WTC11 (cell line): ENCODE results near the gene CCNG2.

Experiments
- ATF3 ChIP-seq: sonication (generic); formaldehyde crosslinking; conservative IDR thresholded peaks from 2 replicates; pipeline ENCODE4 v1.8.1; 2022; ENCODE audit warnings: mild to moderate bottlenecking, missing genetic modification reagents
- CTCF ChIP-seq: fragments of 200-600 bp; IDR thresholded peaks from 2 replicates; pipeline ENCODE4 v1.8.0; 2022; ENCODE audit warnings: antibody characterized with exemption
- FOXP1 ChIP-seq: sonication (generic); formaldehyde crosslinking; IDR thresholded peaks from 2 replicates; pipeline ENCODE4 v1.8.0; 2022; ENCODE audit warnings: missing genetic modification reagents, mild to moderate bottlenecking, moderate library complexity, borderline replicate concordance
- NR3C1 ChIP-seq: sonication (generic); formaldehyde crosslinking; conservative IDR thresholded peaks from 2 replicates; pipeline ENCODE4 v1.8.1; 2023; ENCODE audit warnings: low read depth, mild to moderate bottlenecking, missing genetic modification reagents
- PREB ChIP-seq: sonication (generic); formaldehyde crosslinking; IDR thresholded peaks from 2 replicates; pipeline ENCODE4 v1.8.1; 2022; ENCODE audit warnings: mild to moderate bottlenecking, missing genetic modification reagents, moderate library complexity, borderline replicate concordance
- TCF7 ChIP-seq: sonication (generic); formaldehyde crosslinking; IDR thresholded peaks from 2 replicates; pipeline ENCODE4 v1.8.0; 2022; ENCODE audit warnings: mild to moderate bottlenecking, low read depth, missing genetic modification reagents, moderate library complexity
- ZNF138 ChIP-seq: sonication (generic); formaldehyde crosslinking; conservative IDR thresholded peaks from 2 replicates; pipeline ENCODE4 v1.8.1; 2022; ENCODE audit warnings: mild to moderate bottlenecking, moderate library complexity, missing genetic modification reagents
- ZNF232 ChIP-seq: sonication (generic); formaldehyde crosslinking; IDR thresholded peaks from 2 replicates; pipeline ENCODE4 v1.8.0; 2022; ENCODE audit warnings: mild to moderate bottlenecking, missing genetic modification reagents

GRCh38 chr4:77123411-77123810 is 33.6 kb upstream of the CCNG2 start:
- TF ChIP-seq CTCF (no peak), TCF7 (CRISPR knock-in tag) (no peak), ZNF138 (CRISPR knock-in tag) (no peak), PREB (CRISPR knock-in tag) (no peak), FOXP1 (CRISPR knock-in tag) (no peak), ZNF232 (CRISPR knock-in tag) (no peak), NR3C1 (no peak), ATF3 (CRISPR knock-in tag) (no peak)
